K562 (cell line): Measurements from ENCODE around the gene IL10.

Experiments used
- C11orf30 ChIP-seq: fragments of 450-650 bp; IDR thresholded peaks from 2 replicates; pipeline ENCODE4 v1.6.1; 2016; ENCODE audit warnings: low read depth, mild to moderate bottlenecking
- CREB1 ChIP-seq, 2 experiments: sonication (generic) in 1 of 2; formaldehyde crosslinking in 1 of 2; IDR thresholded peaks; 2 replicates each; pipeline versions ENCODE4 v1.6.1 to v1.8.0; 2012 to 2022; ENCODE audit warnings: inconsistent platforms in 1 of 2, mild to moderate bottlenecking in 1 of 2, missing genetic modification reagents in 1 of 2, moderate library complexity in 1 of 2
- CTCF ChIP-seq, 3 experiments: IDR thresholded peaks in 2 of 3; conservative IDR thresholded peaks in 1 of 3; 2 replicates each; pipeline ENCODE4 v1.5.1; 2011 to 2012; ENCODE audit warnings: low read length in 3 of 3, mild to moderate bottlenecking in 3 of 3, control low read depth in 2 of 3, improper control_type of control experiment in 1 of 3, inconsistent platforms in 1 of 3, low read depth in 1 of 3, mixed read lengths in 1 of 3, moderate library complexity in 1 of 3; ENCODE audit not compliant: insufficient read depth in 2 of 3
- E2F1 ChIP-seq: sonication (generic); formaldehyde crosslinking; IDR thresholded peaks from 2 replicates; pipeline ENCODE4 v1.8.1; 2023; ENCODE audit warnings: mild to moderate bottlenecking, missing genetic modification reagents, moderate library complexity
- ETS1 ChIP-seq: conservative IDR thresholded peaks from 2 replicates; pipeline ENCODE4 v1.6.1; 2011; ENCODE audit warnings: low read depth, mild to moderate bottlenecking, low read length; ENCODE audit not compliant: control insufficient read depth
- GABPA ChIP-seq: fragments of 200-800 bp; sonication (Bioruptor generic); conservative IDR thresholded peaks from 2 replicates; pipeline ENCODE4 v1.6.1; 2016; ENCODE audit warnings: low read depth, missing genetic modification characterization, missing compliant biosample characterization
- REST ChIP-seq, 2 experiments: fragments of 450-650 bp; formaldehyde crosslinking in 1 of 2; IDR thresholded peaks; 2 replicates each; pipeline versions ENCODE4 v1.4.0 to v1.6.1; 2014 to 2020; ENCODE audit warnings: mild to moderate bottlenecking in 2 of 2, borderline replicate concordance in 1 of 2, low read depth in 1 of 2
- SRF ChIP-seq, 2 experiments: fragments of 250-450, 450-650 bp in 1 of 2; sonication (Bioruptor Pico) in 1 of 2; sonication (generic) in 1 of 2; formaldehyde crosslinking; IDR thresholded peaks; 2 replicates each; pipeline versions ENCODE4 v1.5.0 to v1.5.1; 2020 to 2022; ENCODE audit warnings: mild to moderate bottlenecking in 1 of 2, missing genetic modification reagents in 1 of 2
- TCF7 ChIP-seq: sonication (generic); IDR thresholded peaks from 2 replicates; pipeline ENCODE4 v1.6.1; 2016; ENCODE audit warnings: antibody characterized with exemption, borderline replicate concordance
- ZC3H8 ChIP-seq: fragments of 450-650 bp; IDR thresholded peaks from 2 replicates; pipeline ENCODE4 v1.6.1; 2017
- ZNF699 ChIP-seq: fragments of 250-450 bp; sonication (Bioruptor Pico); IDR thresholded peaks from 2 replicates; pipeline ENCODE4 v1.8.0; 2021; ENCODE audit warnings: mild to moderate bottlenecking, moderate library complexity; ENCODE audit not compliant: insufficient replicate concordance

- TF ChIP-seq CTCF (IDR thresholded peaks at IDR 0.05 in 2 of 3, conservative IDR thresholded peaks at IDR 0.05 in 1 of 3; ENCODE audit: insufficient read depth in 2 of 3, low read depth in 1 of 3, low read length in 3 of 3) (no peak), ZNF699 (CRISPR knock-in tag) (no peak), C11orf30 (no peak), TCF7 (no peak), ZC3H8 (no peak), REST (IDR thresholded peaks at IDR 0.05; ENCODE audit: borderline replicate concordance) (no peak), REST (CRISPR knock-in tag; IDR thresholded peaks at IDR 0.05; ENCODE audit: low read depth) (no peak), GABPA (tag) (no peak), E2F1 (CRISPR knock-in tag) (no peak), ETS1 (no peak), CREB1 (IDR thresholded peaks at IDR 0.05) (no peak), CREB1 (CRISPR knock-in tag; IDR thresholded peaks at IDR 0.05) (no peak), SRF (CRISPR knock-in tag; IDR thresholded peaks at IDR 0.05) (no peak)
These were observed 48.9 kb downstream of the IL10 start for GRCh38 chr1:206723462-206723804.
